WTC11 (cell line): ENCODE results near the gene GARS1. TPM values are rescaled to one million over a fixed set of nuclear protein-coding genes. Genes with fewer than 3 reads are reported as not detected.

Experiments
- ATAC-seq: fragments of 200-7000 bp; cut with Tn5 transposase; 2 replicates; pipeline ENCODE4 v1.10.0; 2021; ENCODE audit warnings: mild to moderate bottlenecking, moderate library complexity
- CTCF ChIA-PET: fragments of 300-600 bp; sonication (Branson Sonifier 250); formaldehyde crosslinking; loops from one replicate; lab custom pipeline; 2021; ENCODE audit warnings: antibody characterized with exemption; lab: Charles Lee
- POLR2A ChIA-PET: fragments of 350-600 bp; sonication (Branson Sonifier 250); formaldehyde crosslinking; loops from one replicate; lab custom pipeline; 2021; ENCODE audit warnings: antibody characterized with exemption; lab: Charles Lee
- DNase-seq: peaks from one replicate; pipeline ENCODE4 v3.0.0; 2021; ENCODE audit warnings: low spot score
- H3K27ac Mint-ChIP-seq: 2 replicates; pipeline ENCODE4 v1.8.0; 2021; ENCODE audit warnings: mixed read lengths
- H3K27me3 Mint-ChIP-seq: 2 replicates; pipeline ENCODE4 v1.8.0; 2021; ENCODE audit warnings: low read depth, mild to moderate bottlenecking, moderate library complexity, mixed read lengths
- H3K36me3 Mint-ChIP-seq: 2 replicates; pipeline ENCODE4 v1.8.0; 2021; ENCODE audit warnings: mixed read lengths
- H3K4me1 Mint-ChIP-seq: 2 replicates; pipeline ENCODE4 v1.8.0; 2022; ENCODE audit warnings: mixed read lengths
- H3K4me3 Mint-ChIP-seq: 2 replicates; pipeline ENCODE4 v1.8.0; 2021; ENCODE audit warnings: mild to moderate bottlenecking, moderate library complexity, mixed read lengths
- H3K9me3 Mint-ChIP-seq: 2 replicates; pipeline ENCODE4 v1.8.0; 2021; ENCODE audit warnings: mixed read lengths
- ELF4 ChIP-seq: sonication (generic); formaldehyde crosslinking; IDR thresholded peaks from 2 replicates; pipeline ENCODE4 v1.8.1; 2022; ENCODE audit warnings: low read depth, mild to moderate bottlenecking, moderate library complexity, missing genetic modification reagents
- FOXK1 ChIP-seq: sonication (generic); formaldehyde crosslinking; IDR thresholded peaks from 2 replicates; pipeline ENCODE4 v1.8.0; 2022; ENCODE audit warnings: mild to moderate bottlenecking, moderate library complexity, missing genetic modification reagents
- GABPB1 ChIP-seq: sonication (generic); formaldehyde crosslinking; IDR thresholded peaks from 2 replicates; pipeline ENCODE4 v1.8.1; 2023; ENCODE audit warnings: mild to moderate bottlenecking, missing genetic modification reagents
- GRHL2 ChIP-seq: fragments of 250-450 bp; sonication (Bioruptor Pico); IDR thresholded peaks from 2 replicates; pipeline ENCODE4 v1.8.0; 2022; ENCODE audit warnings: mild to moderate bottlenecking, moderate library complexity; ENCODE audit not compliant: insufficient replicate concordance, severe bottlenecking
- GTF2I ChIP-seq: fragments of 250-450 bp; sonication (Bioruptor Pico); conservative IDR thresholded peaks from 2 replicates; pipeline ENCODE4 v1.4.0; 2021; ENCODE audit warnings: mild to moderate bottlenecking
- HMGA2 ChIP-seq: fragments of 250-450 bp; sonication (Bioruptor Pico); IDR thresholded peaks from 2 replicates; pipeline ENCODE4 v1.4.0; 2021; ENCODE audit warnings: mild to moderate bottlenecking, moderate library complexity
- IRF2 ChIP-seq: sonication (generic); formaldehyde crosslinking; IDR thresholded peaks from 2 replicates; pipeline ENCODE4 v1.8.0; 2022; ENCODE audit warnings: low read depth, missing genetic modification reagents, borderline replicate concordance
- NFATC4 ChIP-seq: fragments of 250-450 bp; sonication (Bioruptor Pico); IDR thresholded peaks from 2 replicates; pipeline ENCODE4 v1.9.0; 2021; ENCODE audit warnings: mild to moderate bottlenecking
- PRRX2 ChIP-seq: fragments of 250-450 bp; sonication (Bioruptor Pico); IDR thresholded peaks from 2 replicates; pipeline ENCODE4 v1.8.0; 2021; ENCODE audit warnings: mild to moderate bottlenecking
- RORB ChIP-seq: fragments of 250-450 bp; sonication (Bioruptor Pico); IDR thresholded peaks from 2 replicates; pipeline ENCODE4 v1.9.0; 2021; ENCODE audit warnings: mild to moderate bottlenecking
- SMAD3 ChIP-seq: sonication (generic); formaldehyde crosslinking; IDR thresholded peaks from 2 replicates; pipeline ENCODE4 v1.8.0; 2022; ENCODE audit warnings: missing genetic modification reagents, mild to moderate bottlenecking, borderline replicate concordance
- TEAD1 ChIP-seq: sonication (generic); formaldehyde crosslinking; IDR thresholded peaks from 2 replicates; pipeline ENCODE4 v1.8.0; 2022; ENCODE audit warnings: mild to moderate bottlenecking, missing genetic modification reagents
- TP53 ChIP-seq: sonication (generic); formaldehyde crosslinking; IDR thresholded peaks from 2 replicates; pipeline ENCODE4 v1.8.1; 2023; ENCODE audit warnings: mild to moderate bottlenecking, missing genetic modification reagents
- total RNA-seq: library from RNA; stranded (reverse); gene quantifications from 3 replicates; pipeline ENCODE4 v1.2.3, GENCODE V29; 2021
- TF ChIP-seq, protein P1 (sequence below): sonication (generic); formaldehyde crosslinking; IDR thresholded peaks from 2 replicates; pipeline ENCODE4 v1.8.0; 2023; ENCODE audit warnings: missing genetic modification reagents
- TF ChIP-seq, protein P2 (sequence below): sonication (generic); formaldehyde crosslinking; IDR thresholded peaks from 2 replicates; pipeline ENCODE4 v1.8.1; 2023; ENCODE audit warnings: mild to moderate bottlenecking, missing genetic modification reagents
- TF ChIP-seq, protein P3 (sequence below): fragments of 250-450 bp; sonication (Bioruptor Pico); IDR thresholded peaks from 2 replicates; pipeline ENCODE4 v2.1.2; 2022; ENCODE audit warnings: mild to moderate bottlenecking, moderate library complexity
- TF ChIP-seq, protein P4 (sequence below): sonication (generic); formaldehyde crosslinking; IDR thresholded peaks from 2 replicates; pipeline ENCODE4 v1.8.1; 2022; ENCODE audit warnings: low read depth, missing genetic modification reagents, borderline replicate concordance
- TF ChIP-seq, protein P5 (sequence below): sonication (generic); formaldehyde crosslinking; IDR thresholded peaks from 2 replicates; pipeline ENCODE4 v1.8.1; 2023; ENCODE audit warnings: mild to moderate bottlenecking, missing genetic modification reagents, moderate library complexity
- TF ChIP-seq, protein P6 (sequence below): sonication (generic); formaldehyde crosslinking; IDR thresholded peaks from 2 replicates; pipeline ENCODE4 v1.8.1; 2023; ENCODE audit warnings: mild to moderate bottlenecking, missing genetic modification reagents, borderline replicate concordance

GARS1 gene
- total RNA-seq, 1 experiment from 2014 or later: 236 TPM

DNA sequence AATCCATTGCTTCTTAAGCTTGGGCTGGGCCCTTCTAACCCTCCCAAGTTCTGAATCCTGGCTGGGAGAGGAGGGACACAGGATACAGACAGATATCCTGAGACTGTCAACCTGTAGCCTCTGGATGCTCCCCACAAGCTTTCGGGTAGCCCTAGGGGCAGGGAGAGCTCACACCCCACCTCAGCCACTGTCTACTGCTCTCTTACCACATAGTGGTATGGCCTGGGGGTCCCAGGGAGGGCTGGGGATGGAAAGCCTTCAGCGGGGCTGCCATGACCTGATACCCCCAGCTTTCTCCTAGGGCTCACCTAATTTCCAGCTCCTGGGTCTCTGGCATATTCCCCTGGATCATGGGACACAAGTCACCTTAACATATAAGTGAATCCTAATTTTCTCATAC lies 62.5 kb downstream of the GARS1 start:
- Mint-ChIP-seq H3K36me3 (no peaks in the 10 kb centered on the region), H3K27me3 (no peaks in the 10 kb centered on the region), H3K4me1 (no peaks in the 10 kb centered on the region), H3K9me3 (no peaks in the 10 kb centered on the region)
- TF ChIP-seq, protein P1, sequence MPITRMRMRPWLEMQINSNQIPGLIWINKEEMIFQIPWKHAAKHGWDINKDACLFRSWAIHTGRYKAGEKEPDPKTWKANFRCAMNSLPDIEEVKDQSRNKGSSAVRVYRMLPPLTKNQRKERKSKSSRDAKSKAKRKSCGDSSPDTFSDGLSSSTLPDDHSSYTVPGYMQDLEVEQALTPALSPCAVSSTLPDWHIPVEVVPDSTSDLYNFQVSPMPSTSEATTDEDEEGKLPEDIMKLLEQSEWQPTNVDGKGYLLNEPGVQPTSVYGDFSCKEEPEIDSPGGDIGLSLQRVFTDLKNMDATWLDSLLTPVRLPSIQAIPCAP: no peak
- TF ChIP-seq, protein P2, sequence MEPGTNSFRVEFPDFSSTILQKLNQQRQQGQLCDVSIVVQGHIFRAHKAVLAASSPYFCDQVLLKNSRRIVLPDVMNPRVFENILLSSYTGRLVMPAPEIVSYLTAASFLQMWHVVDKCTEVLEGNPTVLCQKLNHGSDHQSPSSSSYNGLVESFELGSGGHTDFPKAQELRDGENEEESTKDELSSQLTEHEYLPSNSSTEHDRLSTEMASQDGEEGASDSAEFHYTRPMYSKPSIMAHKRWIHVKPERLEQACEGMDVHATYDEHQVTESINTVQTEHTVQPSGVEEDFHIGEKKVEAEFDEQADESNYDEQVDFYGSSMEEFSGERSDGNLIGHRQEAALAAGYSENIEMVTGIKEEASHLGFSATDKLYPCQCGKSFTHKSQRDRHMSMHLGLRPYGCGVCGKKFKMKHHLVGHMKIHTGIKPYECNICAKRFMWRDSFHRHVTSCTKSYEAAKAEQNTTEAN (CRISPR knock-in tag): no peak
- TF ChIP-seq TP53: no peak
- TF ChIP-seq, protein P3, sequence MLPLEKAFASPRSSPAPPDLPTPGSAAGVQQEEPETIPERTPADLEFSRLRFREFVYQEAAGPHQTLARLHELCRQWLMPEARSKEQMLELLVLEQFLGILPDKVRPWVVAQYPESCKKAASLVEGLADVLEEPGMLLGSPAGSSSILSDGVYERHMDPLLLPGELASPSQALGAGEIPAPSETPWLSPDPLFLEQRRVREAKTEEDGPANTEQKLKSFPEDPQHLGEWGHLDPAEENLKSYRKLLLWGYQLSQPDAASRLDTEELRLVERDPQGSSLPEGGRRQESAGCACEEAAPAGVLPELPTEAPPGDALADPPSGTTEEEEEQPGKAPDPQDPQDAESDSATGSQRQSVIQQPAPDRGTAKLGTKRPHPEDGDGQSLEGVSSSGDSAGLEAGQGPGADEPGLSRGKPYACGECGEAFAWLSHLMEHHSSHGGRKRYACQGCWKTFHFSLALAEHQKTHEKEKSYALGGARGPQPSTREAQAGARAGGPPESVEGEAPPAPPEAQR: no peak
- TF ChIP-seq, protein P4, sequence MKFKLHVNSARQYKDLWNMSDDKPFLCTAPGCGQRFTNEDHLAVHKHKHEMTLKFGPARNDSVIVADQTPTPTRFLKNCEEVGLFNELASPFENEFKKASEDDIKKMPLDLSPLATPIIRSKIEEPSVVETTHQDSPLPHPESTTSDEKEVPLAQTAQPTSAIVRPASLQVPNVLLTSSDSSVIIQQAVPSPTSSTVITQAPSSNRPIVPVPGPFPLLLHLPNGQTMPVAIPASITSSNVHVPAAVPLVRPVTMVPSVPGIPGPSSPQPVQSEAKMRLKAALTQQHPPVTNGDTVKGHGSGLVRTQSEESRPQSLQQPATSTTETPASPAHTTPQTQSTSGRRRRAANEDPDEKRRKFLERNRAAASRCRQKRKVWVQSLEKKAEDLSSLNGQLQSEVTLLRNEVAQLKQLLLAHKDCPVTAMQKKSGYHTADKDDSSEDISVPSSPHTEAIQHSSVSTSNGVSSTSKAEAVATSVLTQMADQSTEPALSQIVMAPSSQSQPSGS (CRISPR knock-in tag): no peak
- TF ChIP-seq FOXK1 (CRISPR knock-in tag): no peak
- TF ChIP-seq, protein P5, sequence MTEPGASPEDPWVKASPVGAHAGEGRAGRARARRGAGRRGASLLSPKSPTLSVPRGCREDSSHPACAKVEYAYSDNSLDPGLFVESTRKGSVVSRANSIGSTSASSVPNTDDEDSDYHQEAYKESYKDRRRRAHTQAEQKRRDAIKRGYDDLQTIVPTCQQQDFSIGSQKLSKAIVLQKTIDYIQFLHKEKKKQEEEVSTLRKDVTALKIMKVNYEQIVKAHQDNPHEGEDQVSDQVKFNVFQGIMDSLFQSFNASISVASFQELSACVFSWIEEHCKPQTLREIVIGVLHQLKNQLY (CRISPR knock-in tag): no peak
- no peak for TF ChIP-seq IRF2 (CRISPR knock-in tag)
- no peak for TF ChIP-seq GRHL2 (CRISPR knock-in tag)
- no peak for TF ChIP-seq GTF2I (CRISPR knock-in tag)
- TF ChIP-seq SMAD3 (CRISPR knock-in tag): no peak
- no peak for TF ChIP-seq NFATC4
- TF ChIP-seq, all 79 proteins: peak for 0
- ChIA-PET POLR2A (interaction anchor here (0.7 kb wide), 1 partner anchor 1106 kb away, joined by 4 read pairs; no protein-coding TSS in a partner anchor), CTCF (no interaction called here)
- Mint-ChIP-seq H3K27ac (no peak overlapping the region), H3K4me3 (no peak overlapping the region)
- ATAC-seq (no peak), DNase-seq (no peak)

DNA sequence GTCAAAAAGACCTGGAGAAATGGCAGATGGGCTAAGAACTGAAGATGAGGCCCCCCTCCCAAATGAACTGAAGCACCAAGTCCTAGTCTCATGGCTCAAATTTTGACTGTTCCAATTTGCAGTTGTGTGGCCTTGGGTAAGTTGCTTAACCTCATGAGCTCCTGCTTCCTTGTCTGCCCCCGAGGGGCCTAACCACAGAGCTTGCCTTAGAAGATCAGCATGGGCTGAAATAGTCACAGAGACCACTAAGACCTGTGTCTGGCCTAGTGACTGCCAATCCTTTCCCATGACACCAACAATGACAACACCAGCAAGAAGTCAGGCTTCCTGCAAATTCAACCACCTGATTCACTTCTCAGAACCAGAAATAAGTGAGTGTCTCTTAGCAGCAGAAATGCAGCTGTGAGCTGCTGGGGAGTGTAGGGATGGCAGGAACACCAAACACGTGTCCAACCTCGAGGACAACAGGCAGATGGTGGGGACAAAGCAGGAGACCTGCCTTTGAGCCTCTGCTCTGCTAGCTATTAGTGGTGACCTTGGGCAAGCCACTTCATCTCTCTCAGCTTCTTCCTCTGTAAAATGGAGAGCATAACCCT lies 63.9 kb downstream of the GARS1 start:
- CTCF ChIA-PET: interaction anchor here (1.0 kb wide), 1 partner anchor 132 kb away, joined by 3 read pairs; no protein-coding TSS in a partner anchor
- H3K27ac Mint-ChIP-seq: no peak overlapping the region
- no peak for ATAC-seq
- H3K4me1 Mint-ChIP-seq: no peaks in the 10 kb centered on the region
- TF ChIP-seq, protein P4 (CRISPR knock-in tag): no peak
- TF ChIP-seq, protein P5 (CRISPR knock-in tag): no peak
- TF ChIP-seq SMAD3 (CRISPR knock-in tag) (no peak), TEAD1 (no peak), TP53 (no peak), RORB (CRISPR knock-in tag) (no peak), GABPB1 (CRISPR knock-in tag) (no peak), ELF4 (CRISPR knock-in tag) (no peak), HMGA2 (CRISPR knock-in tag) (no peak), PRRX2 (no peak)
- TF ChIP-seq, protein P6, sequence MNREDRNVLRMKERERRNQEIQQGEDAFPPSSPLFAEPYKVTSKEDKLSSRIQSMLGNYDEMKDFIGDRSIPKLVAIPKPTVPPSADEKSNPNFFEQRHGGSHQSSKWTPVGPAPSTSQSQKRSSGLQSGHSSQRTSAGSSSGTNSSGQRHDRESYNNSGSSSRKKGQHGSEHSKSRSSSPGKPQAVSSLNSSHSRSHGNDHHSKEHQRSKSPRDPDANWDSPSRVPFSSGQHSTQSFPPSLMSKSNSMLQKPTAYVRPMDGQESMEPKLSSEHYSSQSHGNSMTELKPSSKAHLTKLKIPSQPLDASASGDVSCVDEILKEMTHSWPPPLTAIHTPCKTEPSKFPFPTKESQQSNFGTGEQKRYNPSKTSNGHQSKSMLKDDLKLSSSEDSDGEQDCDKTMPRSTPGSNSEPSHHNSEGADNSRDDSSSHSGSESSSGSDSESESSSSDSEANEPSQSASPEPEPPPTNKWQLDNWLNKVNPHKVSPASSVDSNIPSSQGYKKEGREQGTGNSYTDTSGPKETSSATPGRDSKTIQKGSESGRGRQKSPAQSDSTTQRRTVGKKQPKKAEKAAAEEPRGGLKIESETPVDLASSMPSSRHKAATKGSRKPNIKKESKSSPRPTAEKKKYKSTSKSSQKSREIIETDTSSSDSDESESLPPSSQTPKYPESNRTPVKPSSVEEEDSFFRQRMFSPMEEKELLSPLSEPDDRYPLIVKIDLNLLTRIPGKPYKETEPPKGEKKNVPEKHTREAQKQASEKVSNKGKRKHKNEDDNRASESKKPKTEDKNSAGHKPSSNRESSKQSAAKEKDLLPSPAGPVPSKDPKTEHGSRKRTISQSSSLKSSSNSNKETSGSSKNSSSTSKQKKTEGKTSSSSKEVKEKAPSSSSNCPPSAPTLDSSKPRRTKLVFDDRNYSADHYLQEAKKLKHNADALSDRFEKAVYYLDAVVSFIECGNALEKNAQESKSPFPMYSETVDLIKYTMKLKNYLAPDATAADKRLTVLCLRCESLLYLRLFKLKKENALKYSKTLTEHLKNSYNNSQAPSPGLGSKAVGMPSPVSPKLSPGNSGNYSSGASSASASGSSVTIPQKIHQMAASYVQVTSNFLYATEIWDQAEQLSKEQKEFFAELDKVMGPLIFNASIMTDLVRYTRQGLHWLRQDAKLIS (CRISPR knock-in tag): no peak
- no peaks in the 10 kb centered on the region for H3K9me3 Mint-ChIP-seq
- DNase-seq: no peak
- POLR2A ChIA-PET: no interaction called here
- H3K27me3 Mint-ChIP-seq: no peaks in the 10 kb centered on the region
- no peaks in the 10 kb centered on the region for H3K36me3 Mint-ChIP-seq
- no peak overlapping the region for H3K4me3 Mint-ChIP-seq
